HEK293 (cell line): ENCODE measurements around the gene HMX1.

ENCODE experiments used
- CTCF ChIA-PET: fragments of 350-600 bp; formaldehyde crosslinking; extraction: SDS; loops from one replicate; lab custom pipeline; 2021; ENCODE audit warnings: antibody characterized with exemption; lab: Yijun Ruan, JAX
- POLR2A ChIA-PET: fragments of 300-600 bp; formaldehyde crosslinking; extraction: SDS; loops from one replicate; lab custom pipeline; 2020; ENCODE audit warnings: antibody characterized with exemption, inconsistent platforms; lab: Yijun Ruan, JAX
- H3K27ac ChIP-seq: fragments of 200-500 bp; sonication (Bioruptor generic); 2 replicates; pipeline ENCODE4 v1.5.1; 2014; ENCODE audit warnings: low read depth, low read length, control low read depth, inconsistent platforms; ENCODE audit errors: extremely low read depth
- H3K36me3 ChIP-seq, 2 experiments: fragments of 200-500 bp in 1 of 2; sonication (Bioruptor generic) in 1 of 2; 1 replicate in 1 of 2; 2 replicates in 1 of 2; pipeline ENCODE4 v1.5.1; 2014 to 2017; ENCODE audit warnings: inconsistent platforms in 2 of 2, low read length in 2 of 2; ENCODE audit not compliant: control insufficient read depth in 2 of 2, insufficient read depth in 1 of 2
- H3K4me1 ChIP-seq: fragments of 200-500 bp; sonication (Bioruptor generic); 2 replicates; pipeline ENCODE4 v1.5.1; 2014; ENCODE audit warnings: mild to moderate bottlenecking, low read length, inconsistent platforms; ENCODE audit not compliant: control insufficient read depth, insufficient read depth
- H3K4me3 ChIP-seq: 2 replicates; pipeline ENCODE4 v1.5.1; 2011; ENCODE audit warnings: low read depth, mild to moderate bottlenecking, control low read depth, low read length, moderate library complexity
- H3K9me3 ChIP-seq: fragments of 200-500 bp; sonication (Bioruptor generic); 2 replicates; pipeline ENCODE4 v1.5.1; 2014; ENCODE audit warnings: low read depth, low read length, inconsistent platforms; ENCODE audit not compliant: control insufficient read depth, insufficient read depth
- EGR2 ChIP-seq: fragments of 450-650 bp; formaldehyde crosslinking; IDR thresholded peaks from 2 replicates; pipeline ENCODE4 v1.5.1; 2016; ENCODE audit warnings: low read depth, missing biosample characterization, missing genetic modification characterization
- GLIS2 ChIP-seq: fragments of 450-650 bp; formaldehyde crosslinking; IDR thresholded peaks from 2 replicates; pipeline ENCODE4 v1.5.1; 2016; ENCODE audit warnings: missing biosample characterization, missing genetic modification characterization
- SP3 ChIP-seq: fragments of 450-650 bp; formaldehyde crosslinking; IDR thresholded peaks from 2 replicates; pipeline ENCODE4 v1.5.1; 2016; ENCODE audit warnings: missing biosample characterization, missing genetic modification characterization
- TCF7L2 ChIP-seq: IDR thresholded peaks from 2 replicates; pipeline ENCODE4 v1.6.1; 2011; ENCODE audit warnings: low read depth, mild to moderate bottlenecking, inconsistent platforms, low read length, moderate library complexity, borderline replicate concordance
- ZBTB20 ChIP-seq: fragments of 450-650 bp; formaldehyde crosslinking; IDR thresholded peaks from 2 replicates; pipeline ENCODE4 v1.5.1; 2016; ENCODE audit warnings: missing biosample characterization, missing genetic modification characterization
- ZBTB21 ChIP-seq: fragments of 450-650 bp; formaldehyde crosslinking; IDR thresholded peaks from 2 replicates; pipeline ENCODE4 v1.5.1; 2017; ENCODE audit warnings: missing biosample characterization, missing genetic modification characterization
- ZBTB7A ChIP-seq: fragments of 450-650 bp; formaldehyde crosslinking; IDR thresholded peaks from 2 replicates; pipeline ENCODE4 v1.5.1; 2016; ENCODE audit warnings: low read depth, missing biosample characterization, missing genetic modification characterization
- ZNF10 ChIP-seq: fragments of 450-650 bp; formaldehyde crosslinking; IDR thresholded peaks from 2 replicates; pipeline ENCODE4 v1.5.1; 2017; ENCODE audit warnings: missing biosample characterization, missing genetic modification characterization
- ZNF132 ChIP-seq: fragments of 450-650 bp; formaldehyde crosslinking; IDR thresholded peaks from 2 replicates; pipeline ENCODE4 v1.5.1; 2017; ENCODE audit warnings: missing biosample characterization, missing genetic modification characterization, borderline replicate concordance
- ZNF138 ChIP-seq: fragments of 450-650 bp; formaldehyde crosslinking; IDR thresholded peaks from 2 replicates; pipeline ENCODE4 v1.5.1; 2016; ENCODE audit warnings: missing biosample characterization, missing genetic modification characterization, borderline replicate concordance
- ZNF2 ChIP-seq: fragments of 450-650 bp; formaldehyde crosslinking; IDR thresholded peaks from 2 replicates; pipeline ENCODE4 v1.5.1; 2016; ENCODE audit warnings: missing biosample characterization, missing genetic modification characterization
- ZNF221 ChIP-seq: fragments of 450-650 bp; formaldehyde crosslinking; IDR thresholded peaks from 2 replicates; pipeline ENCODE4 v1.5.1; 2017; ENCODE audit warnings: missing biosample characterization, missing genetic modification characterization, borderline replicate concordance
- ZNF248 ChIP-seq: fragments of 450-650 bp; formaldehyde crosslinking; IDR thresholded peaks from 2 replicates; pipeline ENCODE4 v1.5.1; 2017; ENCODE audit warnings: missing biosample characterization, missing genetic modification characterization
- ZNF585B ChIP-seq: fragments of 450-650 bp; formaldehyde crosslinking; IDR thresholded peaks from 2 replicates; pipeline ENCODE4 v1.5.1; 2016; ENCODE audit warnings: missing biosample characterization, missing genetic modification characterization
- ZNF600 ChIP-seq: fragments of 450-650 bp; formaldehyde crosslinking; IDR thresholded peaks from 2 replicates; pipeline ENCODE4 v1.5.1; 2016; ENCODE audit warnings: missing biosample characterization, missing genetic modification characterization
- ZNF658 ChIP-seq: fragments of 450-650 bp; formaldehyde crosslinking; IDR thresholded peaks from 2 replicates; pipeline ENCODE4; 2016; ENCODE audit warnings: missing biosample characterization, missing genetic modification characterization
- ZNF785 ChIP-seq: fragments of 450-650 bp; formaldehyde crosslinking; IDR thresholded peaks from 2 replicates; pipeline ENCODE4 v1.5.1; 2016; ENCODE audit warnings: missing biosample characterization, missing genetic modification characterization
- ZNF837 ChIP-seq: fragments of 450-650 bp; formaldehyde crosslinking; IDR thresholded peaks from 2 replicates; pipeline ENCODE4 v1.5.1; 2016; ENCODE audit warnings: missing biosample characterization, missing genetic modification characterization
- TF ChIP-seq, protein P1 (sequence below): fragments of 450-650 bp; formaldehyde crosslinking; IDR thresholded peaks from 2 replicates; pipeline ENCODE4 v1.5.1; 2016; ENCODE audit warnings: missing biosample characterization, missing genetic modification characterization
- TF ChIP-seq, protein P2 (sequence below): fragments of 450-650 bp; formaldehyde crosslinking; IDR thresholded peaks from 2 replicates; pipeline ENCODE4 v1.5.1; 2017; ENCODE audit warnings: missing biosample characterization, missing genetic modification characterization
- TF ChIP-seq, protein P3 (sequence below): fragments of 450-650 bp; formaldehyde crosslinking; IDR thresholded peaks from 2 replicates; pipeline ENCODE4 v1.5.1; 2017; ENCODE audit warnings: missing biosample characterization, missing genetic modification characterization

The HMX1 gene

DNA sequence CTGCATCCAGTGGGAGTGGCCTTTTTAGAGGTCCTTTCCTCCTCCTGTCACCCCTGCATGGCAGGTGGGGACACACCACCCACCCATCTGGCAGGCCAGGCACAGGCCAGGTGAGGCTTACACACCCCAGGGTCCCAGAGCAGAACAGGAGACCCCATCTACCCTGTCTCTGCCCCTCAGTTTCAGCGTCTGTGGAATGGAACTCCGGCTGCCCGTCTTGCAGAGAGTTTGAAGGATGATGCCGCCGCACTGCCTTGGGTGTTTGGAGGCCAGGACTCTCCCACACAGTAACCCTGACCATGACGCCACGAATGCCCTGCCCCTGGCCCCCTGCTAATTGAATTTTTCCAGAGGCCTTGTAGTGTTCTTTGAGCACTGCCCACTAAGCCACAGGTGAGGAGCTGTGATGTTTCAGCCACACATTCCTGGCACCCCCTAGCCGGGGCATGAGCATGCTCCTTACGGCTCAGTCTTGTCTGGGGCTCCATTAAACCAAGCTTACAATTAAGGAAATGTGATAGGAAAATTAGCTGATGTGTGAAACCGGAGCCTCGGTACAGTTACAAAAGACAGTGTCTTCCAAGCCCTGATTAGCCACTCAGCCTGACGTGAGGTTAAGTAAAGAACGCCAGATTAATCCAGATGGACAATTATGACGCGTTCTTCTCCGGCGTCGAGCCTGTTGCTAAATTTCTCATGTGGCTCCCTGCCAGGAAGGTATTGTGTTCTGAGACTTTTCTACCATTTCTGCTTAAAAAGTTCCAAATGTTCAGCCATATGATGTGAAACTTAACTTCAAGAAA, 39.3 kb downstream of the HMX1 start:
- H3K9me3 ChIP-seq = no peaks in the 10 kb centered on the region
- CTCF ChIA-PET = no interaction called here
- TF ChIP-seq ZNF658 = no peak
- TF ChIP-seq, all 188 proteins: peak for 0
- no peak overlapping the region for H3K4me3 ChIP-seq
- H3K27ac ChIP-seq = no peak overlapping the region
- POLR2A ChIA-PET = no interaction called here
- H3K4me1 ChIP-seq = no peaks in the 10 kb centered on the region
- H3K36me3 ChIP-seq = no peaks in the 10 kb centered on the region

DNA sequence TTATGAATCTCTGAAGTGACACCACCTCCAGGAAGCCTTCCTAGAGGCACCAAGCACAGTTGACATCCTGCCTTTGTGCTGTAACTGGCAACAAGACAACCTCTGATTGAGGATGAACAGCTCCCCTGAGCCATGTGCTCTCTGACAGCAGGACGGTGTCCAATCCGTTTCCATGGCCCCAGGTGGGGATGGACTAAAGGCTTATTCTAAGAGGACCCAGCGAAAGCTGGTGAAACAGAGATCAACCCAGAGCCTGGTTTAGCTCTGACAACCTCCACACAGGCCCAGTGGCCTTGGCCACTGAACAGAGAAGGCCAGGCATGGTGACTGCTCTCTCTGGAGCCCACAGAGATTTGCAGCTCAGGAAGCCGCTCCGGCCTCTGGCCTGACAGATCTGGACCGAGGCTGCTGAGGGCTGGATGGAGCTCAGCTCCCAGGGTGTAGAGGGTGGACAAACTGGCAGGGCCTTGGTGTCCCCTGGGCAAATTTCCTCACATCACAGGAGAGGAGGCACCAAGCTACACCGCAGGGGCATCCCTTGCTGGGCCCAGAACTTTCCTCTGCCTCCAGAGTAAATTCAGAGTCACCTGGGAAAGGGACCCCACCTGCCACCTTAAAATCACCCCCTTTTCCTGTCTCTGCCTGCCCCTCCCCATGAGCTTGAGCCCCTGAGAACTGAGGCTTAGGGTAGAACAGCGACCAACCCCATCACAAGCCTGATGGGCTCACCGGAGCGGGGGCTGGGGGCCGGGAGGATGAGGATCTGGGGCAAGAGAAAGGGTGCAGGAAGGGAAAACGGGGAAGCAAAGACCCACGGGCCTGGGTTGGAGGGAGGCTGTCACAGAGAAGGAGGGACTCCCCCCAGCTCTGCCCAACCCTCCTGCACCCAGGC, 40.2 kb downstream of the HMX1 start:
- Histone ChIP-seq H3K9me3 (no peaks in the 10 kb centered on the region), H3K4me3 (no peak overlapping the region), H3K4me1 (no peaks in the 10 kb centered on the region), H3K27ac (no peak overlapping the region), H3K36me3 (no peaks in the 10 kb centered on the region)
- CTCF ChIA-PET = no interaction called here
- POLR2A ChIA-PET = no interaction called here
- no peak for TF ChIP-seq ZNF600 (tag by site-specific recombination)
- TF ChIP-seq EGR2 = no peak
- no peak for TF ChIP-seq GLIS2 (tag by site-specific recombination)
- no peak for TF ChIP-seq ZNF658
- TF ChIP-seq ZNF248 (tag by site-specific recombination) = no peak
- no peak for TF ChIP-seq ZBTB20 (tag by site-specific recombination)
- TF ChIP-seq SP3 (tag by site-specific recombination) = no peak
- no peak for TF ChIP-seq ZNF2 (tag by site-specific recombination)
- TF ChIP-seq ZBTB21 (tag by site-specific recombination) = no peak
- TF ChIP-seq ZNF837 (tag by site-specific recombination) = no peak
- no peak for TF ChIP-seq ZNF221 (tag by site-specific recombination)
- TF ChIP-seq, protein P1, sequence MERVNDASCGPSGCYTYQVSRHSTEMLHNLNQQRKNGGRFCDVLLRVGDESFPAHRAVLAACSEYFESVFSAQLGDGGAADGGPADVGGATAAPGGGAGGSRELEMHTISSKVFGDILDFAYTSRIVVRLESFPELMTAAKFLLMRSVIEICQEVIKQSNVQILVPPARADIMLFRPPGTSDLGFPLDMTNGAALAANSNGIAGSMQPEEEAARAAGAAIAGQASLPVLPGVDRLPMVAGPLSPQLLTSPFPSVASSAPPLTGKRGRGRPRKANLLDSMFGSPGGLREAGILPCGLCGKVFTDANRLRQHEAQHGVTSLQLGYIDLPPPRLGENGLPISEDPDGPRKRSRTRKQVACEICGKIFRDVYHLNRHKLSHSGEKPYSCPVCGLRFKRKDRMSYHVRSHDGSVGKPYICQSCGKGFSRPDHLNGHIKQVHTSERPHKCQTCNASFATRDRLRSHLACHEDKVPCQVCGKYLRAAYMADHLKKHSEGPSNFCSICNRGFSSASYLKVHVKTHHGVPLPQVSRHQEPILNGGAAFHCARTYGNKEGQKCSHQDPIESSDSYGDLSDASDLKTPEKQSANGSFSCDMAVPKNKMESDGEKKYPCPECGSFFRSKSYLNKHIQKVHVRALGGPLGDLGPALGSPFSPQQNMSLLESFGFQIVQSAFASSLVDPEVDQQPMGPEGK = no peak
- no peak for TF ChIP-seq ZNF138 (tag by site-specific recombination)
- no peak for TF ChIP-seq ZNF585B (tag by site-specific recombination)

DNA sequence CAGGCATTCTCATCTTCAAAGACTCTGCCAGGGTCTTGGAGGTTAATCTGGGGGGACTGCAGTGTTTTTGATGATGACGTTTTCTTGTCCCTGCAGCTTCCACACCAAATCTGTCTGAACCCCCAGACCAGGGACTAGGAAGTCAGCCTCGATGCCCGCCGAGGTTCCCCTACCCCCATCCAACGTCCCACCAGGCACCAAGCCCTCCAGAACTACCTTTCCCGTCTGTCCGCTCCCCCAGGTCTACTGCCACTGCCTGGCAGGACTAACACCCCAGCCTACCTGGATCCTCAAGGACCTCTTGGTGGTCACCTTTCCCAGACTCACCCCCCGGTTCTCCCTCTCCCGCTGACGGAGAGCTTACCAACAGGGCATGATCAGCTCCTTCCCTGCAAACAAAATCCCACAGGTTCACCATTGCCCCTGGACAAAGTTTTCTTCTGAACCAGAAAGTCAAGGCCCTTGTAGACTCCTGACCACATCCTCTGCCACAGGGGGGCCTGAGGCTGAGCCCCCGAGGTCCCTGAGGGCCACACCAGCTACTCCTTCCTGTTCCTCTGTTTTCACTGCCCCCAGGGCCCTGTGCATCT, 40.9 kb downstream of the HMX1 start:
- Histone ChIP-seq H3K4me3 (no peak overlapping the region), H3K36me3 (no peaks in the 10 kb centered on the region), H3K4me1 (no peaks in the 10 kb centered on the region), H3K27ac (no peak overlapping the region), H3K9me3 (no peaks in the 10 kb centered on the region)
- ChIA-PET POLR2A (no interaction called here), CTCF (no interaction called here)
- TF ChIP-seq, protein P1 = no peak
- no peak for TF ChIP-seq ZNF10 (tag by site-specific recombination)
- TF ChIP-seq, protein P2, sequence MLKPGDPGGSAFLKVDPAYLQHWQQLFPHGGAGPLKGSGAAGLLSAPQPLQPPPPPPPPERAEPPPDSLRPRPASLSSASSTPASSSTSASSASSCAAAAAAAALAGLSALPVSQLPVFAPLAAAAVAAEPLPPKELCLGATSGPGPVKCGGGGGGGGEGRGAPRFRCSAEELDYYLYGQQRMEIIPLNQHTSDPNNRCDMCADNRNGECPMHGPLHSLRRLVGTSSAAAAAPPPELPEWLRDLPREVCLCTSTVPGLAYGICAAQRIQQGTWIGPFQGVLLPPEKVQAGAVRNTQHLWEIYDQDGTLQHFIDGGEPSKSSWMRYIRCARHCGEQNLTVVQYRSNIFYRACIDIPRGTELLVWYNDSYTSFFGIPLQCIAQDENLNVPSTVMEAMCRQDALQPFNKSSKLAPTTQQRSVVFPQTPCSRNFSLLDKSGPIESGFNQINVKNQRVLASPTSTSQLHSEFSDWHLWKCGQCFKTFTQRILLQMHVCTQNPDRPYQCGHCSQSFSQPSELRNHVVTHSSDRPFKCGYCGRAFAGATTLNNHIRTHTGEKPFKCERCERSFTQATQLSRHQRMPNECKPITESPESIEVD (tag by site-specific recombination) = no peak
- TF ChIP-seq ZBTB7A (tag by site-specific recombination) = no peak
- no peak for TF ChIP-seq ZNF132
- TF ChIP-seq ZNF785 (tag by site-specific recombination) = no peak
- TF ChIP-seq, protein P3, sequence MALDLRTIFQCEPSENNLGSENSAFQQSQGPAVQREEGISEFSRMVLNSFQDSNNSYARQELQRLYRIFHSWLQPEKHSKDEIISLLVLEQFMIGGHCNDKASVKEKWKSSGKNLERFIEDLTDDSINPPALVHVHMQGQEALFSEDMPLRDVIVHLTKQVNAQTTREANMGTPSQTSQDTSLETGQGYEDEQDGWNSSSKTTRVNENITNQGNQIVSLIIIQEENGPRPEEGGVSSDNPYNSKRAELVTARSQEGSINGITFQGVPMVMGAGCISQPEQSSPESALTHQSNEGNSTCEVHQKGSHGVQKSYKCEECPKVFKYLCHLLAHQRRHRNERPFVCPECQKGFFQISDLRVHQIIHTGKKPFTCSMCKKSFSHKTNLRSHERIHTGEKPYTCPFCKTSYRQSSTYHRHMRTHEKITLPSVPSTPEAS (tag by site-specific recombination) = no peak
- no peak for TF ChIP-seq TCF7L2
